ENCODE measurements around the gene NMT1. TPM values are rescaled to one million over a fixed set of nuclear protein-coding genes. Genes with fewer than 3 reads are reported as not detected.

Gene NMT1
- total and polyA plus RNA-seq, 2 experiments from 2014 or later, result 95.6 to 298 TPM

- Histone ChIP-seq H3F3A (replicated peaks; ENCODE audit: low read depth) (no peaks in the 10 kb centered on the region), H3K9me2 (ENCODE audit: insufficient read depth) (no peaks in the 10 kb centered on the region), H3K4me2 (no peak overlapping the region), H3K36me3 (ENCODE audit: insufficient read depth) (no peaks in the 10 kb centered on the region), H3K4me1 (ENCODE audit: insufficient read depth) (peaks cover 4% of the 10 kb centered on the region; the same call in 1 of the 2 replicates), H3K27me3 (ENCODE audit: insufficient read depth) (no peaks in the 10 kb centered on the region), H3K27ac (ENCODE audit: low read depth) (no peak overlapping the region), H2AFZ (no peak overlapping the region), H3K4me3 (no peak overlapping the region), H3K79me2 (replicated peaks; ENCODE audit: insufficient read depth) (no peaks in the 10 kb centered on the region), H4K20me1 (replicated peaks; ENCODE audit: insufficient read depth) (no peaks in the 10 kb centered on the region)
- DNase-seq (ENCODE audit: low spot score), result no peak
- Mint-ChIP-seq H3K4me3 (no peak overlapping the region; the same call in 2 of the 3 replicates), H3K4me1 (peaks cover 31% of the 10 kb centered on the region), H3K9me3 (no peaks in the 10 kb centered on the region), H3K36me3 (ENCODE audit: low read depth) (no peaks in the 10 kb centered on the region), H3K27me3 (ENCODE audit: insufficient read depth, low read depth, poor library complexity) (peaks cover 20% of the 10 kb centered on the region), H3K27ac (no peak overlapping the region)
- peak; percentile 41 for ATAC-seq
- TF ChIP-seq NANOG (IDR thresholded peaks at IDR 0.05; ENCODE audit: borderline replicate concordance) (no peak), ETS1 (IDR thresholded peaks at IDR 0.05) (no peak), STAT1 (IDR thresholded peaks at IDR 0.05; ENCODE audit: unreplicated experiment) (no peak), ZNF331 (CRISPR knock-in tag; IDR thresholded peaks at IDR 0.05; ENCODE audit: low read depth) (no peak), ZNF114 (CRISPR knock-in tag; IDR thresholded peaks at IDR 0.05) (no peak), CTCF (conservative IDR thresholded peaks at IDR 0.05; ENCODE audit: low read depth in 2 of 2) (no peak), POLR2AphosphoS5 (IDR thresholded peaks at IDR 0.05; ENCODE audit: low read depth) (no peak), ZNF462 (CRISPR knock-in tag; IDR thresholded peaks at IDR 0.05) (no peak), EZH2phosphoT487 (IDR thresholded peaks at IDR 0.05; ENCODE audit: unreplicated experiment) (no peak), REST (IDR thresholded peaks at IDR 0.05; ENCODE audit: unreplicated experiment) (no peak), CREB1 (CRISPR knock-in tag; IDR thresholded peaks at IDR 0.05; ENCODE audit: low read depth) (no peak), JUNB (IDR thresholded peaks at IDR 0.05; ENCODE audit: unreplicated experiment) (no peak)
These were observed 54.0 kb downstream of the NMT1 start for GRCh38 chr17:45115015-45115625.
